GM18861 (cell line): ENCODE results near the gene MSMO1.

ENCODE experiments used
- ATAC-seq: cut with Tn5 transposase; IDR thresholded peaks from one replicate; pipeline ENCODE4 v1.9.1; 2021; ENCODE audit not compliant: unreplicated experiment

MSMO1 gene

GRCh38 chr4:165386328-165386727 is 58.9 kb downstream of the MSMO1 start:
- ATAC-seq = no peak

DNA sequence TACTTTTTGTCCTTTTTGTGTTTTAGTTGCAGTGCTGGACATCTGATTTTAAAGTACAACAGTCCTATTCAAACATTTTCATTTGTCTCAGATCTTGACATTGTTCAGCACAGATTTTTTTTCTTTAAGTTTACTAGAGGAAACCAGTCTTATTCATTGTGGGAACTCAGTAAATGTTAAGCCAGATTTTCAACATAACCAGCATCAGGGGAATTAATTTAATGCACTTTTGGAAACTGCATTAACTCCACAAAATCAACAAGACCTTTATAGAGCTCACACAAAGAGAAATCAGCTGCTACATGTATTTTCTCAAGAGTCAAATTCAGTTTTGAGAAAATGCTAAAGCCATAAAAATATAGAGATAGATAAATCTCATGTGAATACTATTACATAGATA is 61.3 kb downstream of the MSMO1 start:
- no peak for ATAC-seq
